ENCODE results near the gene ARSA. TPM values are rescaled to one million over a fixed set of nuclear protein-coding genes. Genes with fewer than 3 reads are reported as not detected.
"Not testable (repeated sequence)": the region's sequence is repeated elsewhere in the genome, so short reads cannot be mapped to it uniquely, and the experiment has no call there.

The ARSA gene
- total RNA-seq, 1 experiment from 2014 or later = 16.4 TPM

DNA sequence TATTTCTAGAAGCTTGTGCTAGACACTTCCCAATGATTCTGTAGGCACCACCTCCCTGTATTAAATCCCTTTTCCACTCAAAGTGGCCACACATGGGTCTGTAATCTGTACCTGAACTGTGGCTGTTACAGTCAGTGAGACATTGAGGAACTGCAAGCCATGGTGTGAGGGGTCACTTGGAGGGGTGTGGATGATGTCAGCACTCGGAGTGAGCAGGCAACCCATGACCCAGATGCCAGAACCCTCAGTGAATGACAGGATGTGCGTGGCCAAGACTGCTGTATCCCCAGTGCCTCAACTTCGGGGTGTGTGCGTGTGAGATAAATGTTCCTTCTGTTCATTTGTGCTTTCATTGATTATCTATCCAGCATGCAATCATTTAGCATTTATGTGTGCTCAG is 30.0 kb upstream of the ARSA start (continued):
- TF ChIP-seq, protein P1, sequence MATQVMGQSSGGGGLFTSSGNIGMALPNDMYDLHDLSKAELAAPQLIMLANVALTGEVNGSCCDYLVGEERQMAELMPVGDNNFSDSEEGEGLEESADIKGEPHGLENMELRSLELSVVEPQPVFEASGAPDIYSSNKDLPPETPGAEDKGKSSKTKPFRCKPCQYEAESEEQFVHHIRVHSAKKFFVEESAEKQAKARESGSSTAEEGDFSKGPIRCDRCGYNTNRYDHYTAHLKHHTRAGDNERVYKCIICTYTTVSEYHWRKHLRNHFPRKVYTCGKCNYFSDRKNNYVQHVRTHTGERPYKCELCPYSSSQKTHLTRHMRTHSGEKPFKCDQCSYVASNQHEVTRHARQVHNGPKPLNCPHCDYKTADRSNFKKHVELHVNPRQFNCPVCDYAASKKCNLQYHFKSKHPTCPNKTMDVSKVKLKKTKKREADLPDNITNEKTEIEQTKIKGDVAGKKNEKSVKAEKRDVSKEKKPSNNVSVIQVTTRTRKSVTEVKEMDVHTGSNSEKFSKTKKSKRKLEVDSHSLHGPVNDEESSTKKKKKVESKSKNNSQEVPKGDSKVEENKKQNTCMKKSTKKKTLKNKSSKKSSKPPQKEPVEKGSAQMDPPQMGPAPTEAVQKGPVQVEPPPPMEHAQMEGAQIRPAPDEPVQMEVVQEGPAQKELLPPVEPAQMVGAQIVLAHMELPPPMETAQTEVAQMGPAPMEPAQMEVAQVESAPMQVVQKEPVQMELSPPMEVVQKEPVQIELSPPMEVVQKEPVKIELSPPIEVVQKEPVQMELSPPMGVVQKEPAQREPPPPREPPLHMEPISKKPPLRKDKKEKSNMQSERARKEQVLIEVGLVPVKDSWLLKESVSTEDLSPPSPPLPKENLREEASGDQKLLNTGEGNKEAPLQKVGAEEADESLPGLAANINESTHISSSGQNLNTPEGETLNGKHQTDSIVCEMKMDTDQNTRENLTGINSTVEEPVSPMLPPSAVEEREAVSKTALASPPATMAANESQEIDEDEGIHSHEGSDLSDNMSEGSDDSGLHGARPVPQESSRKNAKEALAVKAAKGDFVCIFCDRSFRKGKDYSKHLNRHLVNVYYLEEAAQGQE (IDR thresholded peaks at IDR 0.05; ENCODE audit: low read depth) = no peak
- no peak for TF ChIP-seq CEBPB (IDR thresholded peaks at IDR 0.05; ENCODE audit: low read depth)

DNA sequence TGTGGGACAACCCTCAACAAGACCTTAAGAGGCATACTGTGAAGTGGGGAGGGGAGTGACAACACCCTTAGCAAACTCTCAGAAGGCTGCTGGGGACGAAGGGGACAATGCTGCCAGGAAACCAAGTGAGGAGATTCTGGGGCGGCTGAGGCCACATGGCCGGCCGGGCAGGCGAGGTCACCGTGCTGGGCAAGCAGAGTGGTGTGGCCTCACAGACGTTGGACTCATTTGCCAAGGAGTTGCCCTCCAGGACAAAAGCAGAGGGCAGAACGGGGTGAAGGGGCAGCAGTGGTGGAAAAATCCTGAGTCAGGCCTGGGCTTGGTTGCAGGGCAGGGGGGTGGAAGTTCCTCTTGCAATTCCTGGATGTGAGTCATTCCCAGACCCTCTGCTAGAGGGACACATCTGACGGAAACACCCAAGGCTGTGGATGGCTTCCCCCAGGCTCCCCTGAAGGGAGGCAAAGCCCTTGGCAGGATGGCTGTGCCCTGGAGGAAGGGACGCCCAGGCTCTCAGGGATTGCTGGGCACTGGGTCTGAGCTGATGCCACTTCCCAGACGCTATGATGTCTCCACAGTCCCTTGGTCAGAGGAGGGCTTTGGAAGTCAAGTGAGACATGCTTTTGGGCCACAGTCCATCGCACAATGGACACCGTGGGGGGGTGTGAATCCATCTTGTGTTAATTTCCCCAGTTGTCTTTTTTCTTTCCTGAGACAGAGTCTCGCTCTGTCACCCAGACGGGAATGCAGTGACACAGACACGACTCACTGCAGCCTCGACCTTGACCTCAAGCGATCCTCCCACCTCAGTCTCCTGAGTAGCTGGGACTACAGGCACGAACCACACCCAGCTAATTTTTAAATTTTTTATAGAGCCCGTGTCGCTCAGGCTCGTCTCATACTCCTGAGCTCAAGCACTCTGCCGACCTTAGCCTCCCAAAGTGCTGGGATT is 28.4 kb upstream of the ARSA start:
- intact Hi-C loops (cut with micrococcal nuclease) = no loop called here
- ChIA-PET POLR2A (no interaction called here), RAD21 (ENCODE audit: low non-redundant PET in 1 of 2, low total read pairs in 2 of 2, uncharacterized antibody in 2 of 2, unreplicated experiment in 2 of 2) (no interaction called here), CTCF (no interaction called here)
- DNase-seq (ENCODE audit: low read depth, low spot score) (no peak), ATAC-seq (peak; percentile 74)
- Histone ChIP-seq H3K36me3 (ENCODE audit: control insufficient read depth in 1 of 2, insufficient read depth in 2 of 2, low read length in 2 of 2) (no peaks in the 10 kb centered on the region), H3K9me2 (ENCODE audit: insufficient read depth) (no peaks in the 10 kb centered on the region), H3K79me2 (ENCODE audit: insufficient read depth, low read length) (no peaks in the 10 kb centered on the region), H3K4me3 (replicated peaks in 1 of 2; ENCODE audit: low read depth in 1 of 2, low read length in 2 of 2) (peak overlapping the region in 1 of 2 experiments; percentile 22; a peak in 1 of 4 replicates), H3K27ac (ENCODE audit: low read depth, low read length) (0 out of 2 replicates have a peak overlapping the region, but pooled peaks have one; percentile 11), H3K4me2 (ENCODE audit: low read length) (peak overlapping the region; percentile 69), H3K27me3 (ENCODE audit: insufficient read depth, low read length) (no peaks in the 10 kb centered on the region), H3K9ac (ENCODE audit: low read length) (peak overlapping the region; percentile 46), H3K9me3 (ENCODE audit: control insufficient read depth in 1 of 2, insufficient read depth in 1 of 2, low read depth in 1 of 2, low read length in 2 of 2) (no peaks in the 10 kb centered on the region), H2AFZ (ENCODE audit: low read depth, low read length, poor library complexity, severe bottlenecking) (no peak overlapping the region), H4K20me1 (ENCODE audit: insufficient read depth) (no peaks in the 10 kb centered on the region), H3K4me1 (ENCODE audit: control insufficient read depth in 1 of 2, insufficient read depth in 2 of 2, low read length in 2 of 2) (peaks cover 5 to 29% of the 10 kb centered on the region in 2 experiments)
- TF ChIP-seq FOSL1 (IDR thresholded peaks at IDR 0.05; ENCODE audit: low read depth) (0 out of 2 replicates have a peak, but pooled peaks have one; percentile 52), EZH2 (IDR thresholded peaks at IDR 0.05) (no peak), JUND (IDR thresholded peaks at IDR 0.05) (0 out of 2 replicates have a peak, but pooled peaks have one; percentile 8)
- TF ChIP-seq, protein P2, sequence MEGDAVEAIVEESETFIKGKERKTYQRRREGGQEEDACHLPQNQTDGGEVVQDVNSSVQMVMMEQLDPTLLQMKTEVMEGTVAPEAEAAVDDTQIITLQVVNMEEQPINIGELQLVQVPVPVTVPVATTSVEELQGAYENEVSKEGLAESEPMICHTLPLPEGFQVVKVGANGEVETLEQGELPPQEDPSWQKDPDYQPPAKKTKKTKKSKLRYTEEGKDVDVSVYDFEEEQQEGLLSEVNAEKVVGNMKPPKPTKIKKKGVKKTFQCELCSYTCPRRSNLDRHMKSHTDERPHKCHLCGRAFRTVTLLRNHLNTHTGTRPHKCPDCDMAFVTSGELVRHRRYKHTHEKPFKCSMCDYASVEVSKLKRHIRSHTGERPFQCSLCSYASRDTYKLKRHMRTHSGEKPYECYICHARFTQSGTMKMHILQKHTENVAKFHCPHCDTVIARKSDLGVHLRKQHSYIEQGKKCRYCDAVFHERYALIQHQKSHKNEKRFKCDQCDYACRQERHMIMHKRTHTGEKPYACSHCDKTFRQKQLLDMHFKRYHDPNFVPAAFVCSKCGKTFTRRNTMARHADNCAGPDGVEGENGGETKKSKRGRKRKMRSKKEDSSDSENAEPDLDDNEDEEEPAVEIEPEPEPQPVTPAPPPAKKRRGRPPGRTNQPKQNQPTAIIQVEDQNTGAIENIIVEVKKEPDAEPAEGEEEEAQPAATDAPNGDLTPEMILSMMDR (IDR thresholded peaks at IDR 0.05 in 2 of 3, conservative IDR thresholded peaks at IDR 0.05 in 1 of 3; ENCODE audit: borderline replicate concordance in 1 of 3, insufficient read depth in 1 of 3, low read depth in 2 of 3, low read length in 2 of 3) = no peak
- TF ChIP-seq, protein P3, sequence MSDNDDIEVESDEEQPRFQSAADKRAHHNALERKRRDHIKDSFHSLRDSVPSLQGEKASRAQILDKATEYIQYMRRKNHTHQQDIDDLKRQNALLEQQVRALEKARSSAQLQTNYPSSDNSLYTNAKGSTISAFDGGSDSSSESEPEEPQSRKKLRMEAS (IDR thresholded peaks at IDR 0.05) = peak; percentile 33; the same call in 1 of the 2 replicates
- BruUV-seq (replicated peaks) = no TSS peak

DNA sequence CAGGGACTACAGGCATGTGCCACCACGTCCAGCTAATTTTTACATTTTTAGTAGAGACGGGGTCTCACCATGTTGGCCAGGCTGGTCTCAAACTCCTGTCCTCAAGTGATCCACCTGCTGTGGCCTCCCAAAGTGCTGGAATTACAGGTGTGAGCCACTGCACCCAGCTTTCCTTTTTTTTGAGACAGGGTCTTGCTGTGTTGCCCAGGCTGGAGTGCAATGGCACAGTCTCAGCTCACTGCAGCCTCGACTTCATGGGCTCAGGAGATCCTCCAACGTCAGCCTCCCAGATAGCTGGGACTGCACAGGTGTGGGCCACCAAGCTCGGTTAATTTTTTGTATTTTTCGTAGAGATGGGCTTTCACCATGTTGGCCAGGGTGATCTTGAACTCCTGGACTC is 26.7 kb upstream of the ARSA start:
- POLR2A ChIA-PET = interaction anchor here (0.6 kb wide), 1 partner anchor 15 kb away, joined by 3 read pairs; no protein-coding TSS in a partner anchor
- H3K79me2 ChIP-seq (ENCODE audit: insufficient read depth, low read length); ATAC-seq; DNase-seq (ENCODE audit: low read depth, low spot score); H2AFZ ChIP-seq (ENCODE audit: low read depth, low read length, poor library complexity, severe bottlenecking); H3K9ac ChIP-seq (ENCODE audit: low read length); H4K20me1 ChIP-seq (ENCODE audit: insufficient read depth); intact Hi-C loops (cut with micrococcal nuclease); H3K9me2 ChIP-seq (ENCODE audit: insufficient read depth); H3K4me3 ChIP-seq (replicated peaks in 1 of 2; ENCODE audit: low read depth in 1 of 2, low read length in 2 of 2); BruUV-seq (replicated peaks); H3K27ac ChIP-seq (ENCODE audit: low read depth, low read length); H3K4me2 ChIP-seq (ENCODE audit: low read length); RAD21 ChIA-PET (ENCODE audit: low non-redundant PET in 1 of 2, low total read pairs in 2 of 2, uncharacterized antibody in 2 of 2, unreplicated experiment in 2 of 2); CTCF ChIA-PET; H3K9me3 ChIP-seq (ENCODE audit: control insufficient read depth in 1 of 2, insufficient read depth in 1 of 2, low read depth in 1 of 2, low read length in 2 of 2); H3K27me3 ChIP-seq (ENCODE audit: insufficient read depth, low read length); H3K36me3 ChIP-seq (ENCODE audit: control insufficient read depth in 1 of 2, insufficient read depth in 2 of 2, low read length in 2 of 2): not testable (repeated sequence)
- H3K4me1 ChIP-seq (ENCODE audit: control insufficient read depth in 1 of 2, insufficient read depth in 2 of 2, low read length in 2 of 2) = peaks cover 5 to 29% of the 10 kb centered on the region in 2 experiments
